ENCODE results near the gene CSHL1.

DNA sequence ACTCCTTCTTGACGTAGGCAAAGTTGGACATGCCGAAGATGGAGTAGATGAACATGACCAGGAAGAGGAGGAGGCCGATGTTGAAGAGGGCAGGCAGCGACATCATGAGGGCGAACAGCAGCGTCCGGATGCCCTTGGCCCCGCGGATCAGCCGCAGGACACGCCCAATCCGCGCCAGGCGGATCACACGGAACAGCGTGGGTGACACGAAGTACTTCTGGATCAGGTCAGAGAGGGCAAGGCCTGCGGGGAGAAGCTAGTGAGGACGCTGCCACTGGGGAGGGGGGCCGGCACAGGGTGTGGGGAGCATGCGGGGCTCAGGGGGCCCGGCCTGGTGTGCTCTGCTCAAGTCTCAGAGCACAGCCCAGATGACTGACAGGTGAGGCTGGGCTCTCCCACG lies 30.7 kb upstream of the CSHL1 start:
- TF ChIP-seq, protein P1, sequence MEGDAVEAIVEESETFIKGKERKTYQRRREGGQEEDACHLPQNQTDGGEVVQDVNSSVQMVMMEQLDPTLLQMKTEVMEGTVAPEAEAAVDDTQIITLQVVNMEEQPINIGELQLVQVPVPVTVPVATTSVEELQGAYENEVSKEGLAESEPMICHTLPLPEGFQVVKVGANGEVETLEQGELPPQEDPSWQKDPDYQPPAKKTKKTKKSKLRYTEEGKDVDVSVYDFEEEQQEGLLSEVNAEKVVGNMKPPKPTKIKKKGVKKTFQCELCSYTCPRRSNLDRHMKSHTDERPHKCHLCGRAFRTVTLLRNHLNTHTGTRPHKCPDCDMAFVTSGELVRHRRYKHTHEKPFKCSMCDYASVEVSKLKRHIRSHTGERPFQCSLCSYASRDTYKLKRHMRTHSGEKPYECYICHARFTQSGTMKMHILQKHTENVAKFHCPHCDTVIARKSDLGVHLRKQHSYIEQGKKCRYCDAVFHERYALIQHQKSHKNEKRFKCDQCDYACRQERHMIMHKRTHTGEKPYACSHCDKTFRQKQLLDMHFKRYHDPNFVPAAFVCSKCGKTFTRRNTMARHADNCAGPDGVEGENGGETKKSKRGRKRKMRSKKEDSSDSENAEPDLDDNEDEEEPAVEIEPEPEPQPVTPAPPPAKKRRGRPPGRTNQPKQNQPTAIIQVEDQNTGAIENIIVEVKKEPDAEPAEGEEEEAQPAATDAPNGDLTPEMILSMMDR (conservative IDR thresholded peaks at IDR 0.05 in 1 of 2, IDR thresholded peaks at IDR 0.05 in 1 of 2; ENCODE audit: extremely low read depth in 1 of 2, insufficient read depth in 1 of 2, low read depth in 1 of 2, low read length in 2 of 2) = no peak
- TF ChIP-seq EZH2 (IDR thresholded peaks at IDR 0.05; ENCODE audit: borderline replicate concordance, low read length) = no peak
